Dendritic cell treated with granulocyte-macrophage colony-stimulating factor and Interleukin-4, amounts not matched to agents 40 ng/mL and 50 ng/mL, for 4 days (primary cell): ENCODE results near the gene ATF7IP.

Experiments used
- H3K27ac Mint-ChIP-seq: one replicate; pipeline ENCODE4 v1.8.0; 2022; ENCODE audit warnings: mild to moderate bottlenecking, mixed read lengths
- H3K27me3 Mint-ChIP-seq: one replicate; pipeline ENCODE4 v1.8.0; 2022; ENCODE audit warnings: mild to moderate bottlenecking, mixed read lengths
- H3K36me3 Mint-ChIP-seq: one replicate; pipeline ENCODE4 v1.8.0; 2022; ENCODE audit warnings: low read depth, mixed read lengths
- H3K4me1 Mint-ChIP-seq: one replicate; pipeline ENCODE4 v1.8.0; 2022; ENCODE audit warnings: low read depth, mixed read lengths
- H3K4me3 Mint-ChIP-seq: one replicate; pipeline ENCODE4 v1.8.0; 2022; ENCODE audit warnings: mild to moderate bottlenecking, moderate library complexity, mixed read lengths
- H3K9me3 Mint-ChIP-seq: one replicate; pipeline ENCODE4 v1.8.0; 2022; ENCODE audit warnings: mixed read lengths
- intact Hi-C: fragments of 100-400 bp; cut with micrococcal nuclease; formaldehyde crosslinking; loops from one replicate; pipeline ENCODE4 v1.15.0; 2022

Gene ATF7IP

GRCh38 chr12:14514154-14514842, 148.8 kb downstream of the ATF7IP start:
- Mint-ChIP-seq H3K27me3 (no peaks in the 10 kb centered on the region), H3K9me3 (no peaks in the 10 kb centered on the region), H3K36me3 (peaks cover 76% of the 10 kb centered on the region), H3K4me3 (no peak overlapping the region), H3K4me1 (peaks cover 9% of the 10 kb centered on the region), H3K27ac (no peak overlapping the region)
- intact Hi-C loops = loop anchor here (1.0 kb wide), 1 partner anchor 105 kb away; no protein-coding TSS in a partner anchor

GRCh38 chr12:14514946-14515345, 149.5 kb downstream of the ATF7IP start:
- no peak overlapping the region for H3K27ac Mint-ChIP-seq
- no peaks in the 10 kb centered on the region for H3K27me3 Mint-ChIP-seq
- peaks cover 76% of the 10 kb centered on the region for H3K36me3 Mint-ChIP-seq
- intact Hi-C loops = loop anchor here (1.0 kb wide), 1 partner anchor 104 kb away; no protein-coding TSS in a partner anchor
- H3K9me3 Mint-ChIP-seq = no peaks in the 10 kb centered on the region
- no peak overlapping the region for H3K4me3 Mint-ChIP-seq
- peaks cover 15% of the 10 kb centered on the region for H3K4me1 Mint-ChIP-seq

- H3K27ac Mint-ChIP-seq = no peak overlapping the region
- H3K36me3 Mint-ChIP-seq = peaks cover 85% of the 10 kb centered on the region
- intact Hi-C loops = no loop called here
- H3K27me3 Mint-ChIP-seq = no peaks in the 10 kb centered on the region
- no peak overlapping the region for H3K4me3 Mint-ChIP-seq
- H3K4me1 Mint-ChIP-seq = peaks cover 22% of the 10 kb centered on the region
- H3K9me3 Mint-ChIP-seq = peaks cover 30% of the 10 kb centered on the region
Observed at GRCh38 chr12:14521822-14522221, 156.3 kb downstream of the ATF7IP start.

GRCh38 chr12:14525964-14526363, 160.5 kb downstream of the ATF7IP start:
- Mint-ChIP-seq H3K27ac (no peak overlapping the region), H3K27me3 (no peaks in the 10 kb centered on the region), H3K36me3 (peaks cover 76% of the 10 kb centered on the region), H3K4me3 (no peak overlapping the region), H3K9me3 (peaks cover 30% of the 10 kb centered on the region), H3K4me1 (peaks cover 4% of the 10 kb centered on the region)
- intact Hi-C loops = no loop called here

- Mint-ChIP-seq H3K36me3 (peaks cover 83% of the 10 kb centered on the region), H3K27me3 (no peaks in the 10 kb centered on the region), H3K9me3 (no peaks in the 10 kb centered on the region), H3K4me1 (no peaks in the 10 kb centered on the region), H3K27ac (no peak overlapping the region), H3K4me3 (no peak overlapping the region)
- intact Hi-C loops = no loop called here
Observed at GRCh38 chr12:14532152-14532551, 166.7 kb downstream of the ATF7IP start.

- no peak overlapping the region for H3K4me3 Mint-ChIP-seq
- H3K27ac Mint-ChIP-seq = no peak overlapping the region
- H3K36me3 Mint-ChIP-seq = peaks cover 96% of the 10 kb centered on the region
- intact Hi-C loops = no loop called here
- no peaks in the 10 kb centered on the region for H3K9me3 Mint-ChIP-seq
- no peaks in the 10 kb centered on the region for H3K4me1 Mint-ChIP-seq
- H3K27me3 Mint-ChIP-seq = no peaks in the 10 kb centered on the region
Observed at GRCh38 chr12:14537088-14537487, 171.6 kb downstream of the ATF7IP start.

- Mint-ChIP-seq H3K36me3 (peaks cover 64% of the 10 kb centered on the region), H3K27me3 (no peaks in the 10 kb centered on the region), H3K9me3 (no peaks in the 10 kb centered on the region), H3K4me1 (peaks cover 4% of the 10 kb centered on the region), H3K4me3 (no peak overlapping the region), H3K27ac (no peak overlapping the region)
- intact Hi-C loops = no loop called here
Observed at GRCh38 chr12:14540801-14541462, 175.4 kb downstream of the ATF7IP start.

- Mint-ChIP-seq H3K9me3 (no peaks in the 10 kb centered on the region), H3K27me3 (no peaks in the 10 kb centered on the region), H3K36me3 (peaks cover 62% of the 10 kb centered on the region), H3K4me1 (peaks cover 4% of the 10 kb centered on the region), H3K27ac (no peak overlapping the region), H3K4me3 (no peak overlapping the region)
- intact Hi-C loops = no loop called here
Observed at GRCh38 chr12:14545144-14546124, 180.0 kb downstream of the ATF7IP start.

GRCh38 chr12:14547571-14547970, 182.1 kb downstream of the ATF7IP start:
- peaks cover 4% of the 10 kb centered on the region for H3K4me1 Mint-ChIP-seq
- intact Hi-C loops = no loop called here
- H3K27me3 Mint-ChIP-seq = no peaks in the 10 kb centered on the region
- no peaks in the 10 kb centered on the region for H3K9me3 Mint-ChIP-seq
- peaks cover 52% of the 10 kb centered on the region for H3K36me3 Mint-ChIP-seq
- H3K27ac Mint-ChIP-seq = no peak overlapping the region
- no peak overlapping the region for H3K4me3 Mint-ChIP-seq

GRCh38 chr12:14548609-14549008, 183.1 kb downstream of the ATF7IP start:
- peaks cover 10% of the 10 kb centered on the region for H3K4me1 Mint-ChIP-seq
- no peaks in the 10 kb centered on the region for H3K9me3 Mint-ChIP-seq
- H3K36me3 Mint-ChIP-seq = peaks cover 59% of the 10 kb centered on the region
- intact Hi-C loops = no loop called here
- no peaks in the 10 kb centered on the region for H3K27me3 Mint-ChIP-seq
- H3K4me3 Mint-ChIP-seq = no peak overlapping the region
- H3K27ac Mint-ChIP-seq = no peak overlapping the region
